HG03196 (cell line): ENCODE measurements around the gene COL1A2.

ENCODE experiments used
- ATAC-seq: cut with Tn5 transposase; IDR thresholded peaks from one replicate; pipeline ENCODE4 v1.9.1; 2021; ENCODE audit not compliant: unreplicated experiment

Gene COL1A2

DNA sequence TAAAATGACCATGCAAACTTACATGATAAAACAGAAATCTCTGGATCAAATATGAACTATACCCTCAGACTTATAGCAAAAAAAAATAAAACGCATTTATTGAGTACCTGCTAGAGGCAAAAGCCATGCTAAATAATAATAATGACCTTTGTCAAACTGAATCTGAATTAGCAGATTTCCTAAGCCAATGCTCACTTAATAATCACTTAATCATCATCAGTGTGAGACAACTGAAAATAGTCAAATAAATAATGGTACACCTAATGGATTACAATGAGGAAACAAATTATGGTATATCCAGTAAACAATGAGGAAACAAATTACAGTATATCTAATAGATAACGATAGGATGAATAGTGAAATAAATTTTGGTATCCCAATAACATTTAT is 37.6 kb downstream of the COL1A2 start:
- ATAC-seq: no peak

DNA sequence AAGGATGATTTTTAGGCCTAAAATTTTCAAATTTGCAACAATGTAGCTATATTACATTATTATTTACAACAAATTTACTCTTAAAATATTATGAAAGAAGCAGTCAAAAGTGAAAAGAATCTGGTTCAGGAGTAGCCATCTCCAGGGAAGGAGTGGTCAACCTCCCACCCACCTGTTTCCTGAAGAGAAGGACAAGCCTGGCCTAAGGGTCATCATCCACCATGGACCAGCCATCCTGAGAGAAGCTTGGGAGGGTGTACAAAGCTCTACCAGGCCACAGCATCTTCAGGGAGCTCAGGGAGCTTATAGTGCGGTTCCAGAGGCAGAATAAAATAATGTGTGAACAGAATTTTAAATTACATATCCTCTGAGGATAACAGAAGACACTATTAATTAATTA is 38.1 kb downstream of the COL1A2 start:
- no peak for ATAC-seq

DNA sequence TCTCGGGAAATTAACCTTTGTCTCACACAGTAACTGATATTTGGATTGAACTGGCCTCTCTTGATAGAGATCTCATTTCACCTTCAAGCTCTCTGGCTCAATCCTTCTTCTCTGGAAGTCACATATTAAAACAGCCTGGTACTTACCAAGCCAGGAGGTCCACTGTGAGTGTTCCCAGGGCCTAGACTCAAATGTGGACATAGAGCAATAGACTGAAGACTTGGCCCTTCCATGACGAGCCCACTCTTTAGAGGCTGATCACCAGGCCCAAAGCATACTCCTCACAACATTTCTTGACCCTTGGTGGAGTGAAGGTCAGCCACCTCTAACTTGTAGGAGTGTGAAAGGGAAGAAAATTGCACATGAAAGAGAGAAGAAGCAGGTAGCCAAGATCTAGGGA is 38.5 kb downstream of the COL1A2 start:
- ATAC-seq: no peak

DNA sequence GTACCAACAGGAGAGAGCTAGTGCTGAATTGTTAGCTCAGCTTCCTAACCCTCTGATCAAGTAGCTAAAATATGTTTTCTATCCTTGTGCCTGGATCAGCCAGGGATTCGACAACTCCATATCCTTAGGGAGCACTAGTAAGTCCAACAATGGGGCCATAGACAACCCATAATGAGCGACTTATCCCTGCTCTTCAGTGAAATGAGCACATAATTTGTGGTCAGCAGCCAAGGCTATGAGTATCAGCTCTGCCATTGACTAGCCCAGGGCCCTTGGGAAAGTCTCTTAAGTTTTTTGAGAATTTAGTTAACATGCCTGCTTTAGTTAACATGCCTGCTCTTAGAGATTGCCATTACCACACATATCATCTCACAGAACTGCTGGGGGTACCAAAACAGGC is 39.3 kb downstream of the COL1A2 start:
- no peak for ATAC-seq

DNA sequence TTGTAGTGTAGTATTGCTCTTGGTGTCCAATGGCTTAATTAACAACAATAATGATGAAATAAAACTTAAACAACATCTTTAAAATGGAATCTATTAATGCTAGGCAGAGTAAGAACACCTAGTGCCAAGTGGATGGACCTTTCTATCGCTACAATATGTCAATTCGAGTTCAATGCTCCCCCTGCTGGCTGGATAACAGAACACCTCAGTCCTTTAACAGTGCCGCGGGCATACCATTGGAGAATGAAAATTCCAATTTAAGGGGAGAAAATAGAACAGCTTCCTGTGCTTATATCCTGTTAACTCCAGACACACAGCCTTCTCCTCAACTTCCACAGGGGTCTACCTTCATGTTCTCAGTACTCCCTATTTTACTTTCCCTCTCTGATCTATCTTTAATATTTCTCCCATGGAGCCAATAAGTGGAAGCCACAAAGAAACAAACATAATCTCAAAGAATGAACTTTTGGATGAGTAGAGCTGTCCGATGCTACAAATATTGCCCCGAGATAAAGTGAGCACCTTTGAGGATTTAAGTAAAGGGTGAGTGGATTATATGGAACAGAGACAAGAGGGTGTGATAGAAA is 41.4 kb downstream of the COL1A2 start:
- peak; percentile 82 for ATAC-seq

DNA sequence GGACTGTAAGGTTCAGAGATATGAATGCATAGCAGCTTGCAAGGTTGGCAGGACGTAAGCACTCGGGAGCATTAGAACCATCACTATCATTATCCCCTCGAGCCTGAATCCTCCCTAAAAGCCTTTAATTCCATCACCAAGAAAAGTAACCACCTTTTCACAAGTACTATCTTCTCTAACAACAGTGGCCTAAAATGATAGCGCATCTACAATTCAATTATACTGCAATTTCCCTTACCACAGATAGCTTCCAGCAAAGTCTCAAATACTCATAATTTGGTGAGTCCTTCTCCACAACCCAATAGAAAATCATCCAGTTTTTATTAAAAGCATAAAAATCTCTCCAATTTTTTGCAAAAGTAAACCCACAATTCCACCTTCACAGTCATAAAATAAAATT is 42.0 kb downstream of the COL1A2 start:
- no peak for ATAC-seq

DNA sequence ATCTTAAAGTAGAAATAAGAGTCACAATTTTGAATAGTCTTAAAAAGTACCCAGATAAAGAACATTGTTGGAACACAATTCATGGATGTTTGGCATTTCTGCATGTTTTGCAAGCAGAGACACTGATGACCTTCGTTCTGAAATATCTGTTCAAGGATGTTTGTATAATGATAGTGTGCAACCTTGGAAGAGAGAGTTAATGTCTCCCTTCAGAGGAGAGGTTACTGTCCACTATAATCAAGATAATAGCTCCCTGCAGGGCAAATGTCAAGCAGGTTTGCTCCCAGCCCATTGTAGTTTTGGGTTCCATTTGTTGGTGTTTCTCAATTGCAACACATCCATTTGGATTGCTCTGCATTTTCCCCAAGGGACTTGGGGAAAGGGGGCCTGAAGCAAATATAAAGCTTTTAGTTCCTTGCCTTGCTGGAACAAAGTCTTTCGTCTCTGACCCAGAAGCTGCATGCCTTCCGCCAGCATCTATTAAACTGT is 45.2 kb downstream of the COL1A2 start:
- ATAC-seq: no peak

DNA sequence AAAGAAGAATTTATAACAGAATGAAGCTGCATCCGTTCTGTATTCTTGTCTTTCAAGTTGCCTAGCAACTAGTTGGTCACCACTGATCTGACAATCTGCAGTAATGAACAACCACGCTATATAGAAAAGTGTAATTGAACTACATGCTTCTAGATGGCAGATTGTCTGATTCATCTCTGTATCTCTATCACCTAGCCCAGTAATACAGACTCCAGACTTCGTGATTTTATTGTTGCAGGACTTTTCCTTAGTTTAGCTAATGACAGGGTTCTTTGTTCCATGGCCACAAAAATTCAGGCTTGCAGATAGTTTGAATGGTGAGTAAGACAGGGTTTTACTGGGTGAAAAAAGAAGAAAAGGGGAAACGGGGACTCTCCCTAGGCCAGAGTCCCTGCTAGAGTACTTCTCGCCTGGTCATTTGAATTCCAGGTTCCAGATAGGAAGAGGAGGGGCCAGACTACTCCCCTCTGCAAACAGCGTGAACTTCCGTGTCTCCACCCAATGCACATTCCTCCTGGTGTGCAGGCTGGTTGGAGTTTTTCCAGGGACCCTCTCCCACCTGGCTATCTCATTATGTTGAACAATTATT is 45.9 kb downstream of the COL1A2 start:
- ATAC-seq: no peak

DNA sequence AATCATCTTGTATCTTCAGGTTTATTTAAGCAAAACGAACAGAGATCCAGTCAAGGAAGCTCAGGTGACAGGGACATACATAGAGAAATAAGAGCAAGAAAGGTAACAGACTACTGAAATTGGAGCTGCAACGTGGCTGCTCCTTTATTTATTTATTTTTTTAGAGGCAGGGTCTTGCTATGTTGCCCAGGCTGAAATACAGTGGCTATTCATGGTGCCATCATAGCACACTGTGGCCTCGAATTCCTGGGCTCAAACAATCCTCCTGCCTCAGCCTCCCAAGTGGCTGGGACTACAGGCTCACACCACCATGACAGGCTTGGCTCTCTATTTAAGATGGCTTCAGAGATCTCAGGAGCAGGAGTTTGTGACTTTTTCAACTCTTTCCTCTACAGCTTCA is 46.4 kb downstream of the COL1A2 start:
- ATAC-seq: no peak

DNA sequence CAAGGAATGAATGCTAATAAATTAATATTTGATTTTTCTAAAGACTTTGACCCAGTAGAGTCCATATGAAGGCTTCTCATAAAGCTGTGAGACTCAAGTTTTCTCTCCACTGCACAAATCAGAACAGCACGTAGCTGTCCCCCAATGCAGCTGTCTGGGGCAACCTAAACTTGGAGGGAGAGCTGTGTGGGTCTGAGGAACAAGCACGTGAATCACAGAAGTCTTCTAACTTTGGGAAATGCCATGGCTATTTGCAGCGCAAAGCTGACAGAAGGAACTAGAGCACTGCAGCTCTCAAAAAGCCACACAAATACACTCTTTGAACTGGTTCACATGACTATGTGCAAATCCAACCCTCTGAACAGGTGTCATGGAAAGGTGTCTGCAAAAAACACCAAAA is 47.9 kb downstream of the COL1A2 start:
- ATAC-seq: no peak

DNA sequence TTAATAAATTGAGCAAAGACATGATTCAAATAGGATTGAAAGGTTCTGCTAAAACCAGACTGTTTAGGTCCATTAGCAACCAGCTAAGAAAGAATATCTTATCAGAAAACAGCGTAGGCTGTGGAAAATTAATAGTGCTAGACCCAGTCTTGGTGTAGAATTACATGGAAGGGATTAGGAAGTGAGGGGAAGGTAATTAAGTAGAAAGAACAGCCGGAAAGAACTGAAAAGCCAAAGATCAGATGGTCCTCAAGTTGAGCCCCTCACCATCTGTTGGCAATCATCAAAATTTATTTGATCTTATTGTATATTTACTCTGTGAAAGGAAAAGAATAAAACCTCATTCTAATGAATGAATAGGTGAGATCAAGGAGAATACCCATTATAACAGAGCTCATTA is 50.1 kb downstream of the COL1A2 start:
- ATAC-seq: no peak

DNA sequence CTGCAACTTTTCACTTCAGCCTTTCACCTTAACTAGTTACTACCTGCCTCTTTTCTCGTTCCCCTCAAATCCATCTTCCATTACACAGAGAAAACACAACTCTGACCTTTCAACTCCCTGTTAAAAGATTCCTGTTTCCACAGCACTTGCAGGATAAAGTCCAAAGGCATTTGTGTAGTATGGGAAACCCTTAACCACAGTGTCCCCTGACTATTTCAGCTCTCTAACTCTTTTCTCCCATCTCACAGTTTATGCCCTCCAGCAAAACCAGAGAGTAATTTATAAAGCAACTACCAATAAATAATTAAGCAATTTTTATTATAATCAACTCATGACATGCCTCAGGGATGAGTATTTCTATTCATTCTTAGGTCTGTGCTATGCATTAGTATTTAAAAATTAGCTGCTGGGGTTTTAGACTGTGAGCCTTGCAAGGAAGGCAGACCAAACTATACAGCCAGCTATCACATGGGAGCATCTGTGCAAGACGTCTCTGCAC is 51.0 kb downstream of the COL1A2 start:
- ATAC-seq: no peak

DNA sequence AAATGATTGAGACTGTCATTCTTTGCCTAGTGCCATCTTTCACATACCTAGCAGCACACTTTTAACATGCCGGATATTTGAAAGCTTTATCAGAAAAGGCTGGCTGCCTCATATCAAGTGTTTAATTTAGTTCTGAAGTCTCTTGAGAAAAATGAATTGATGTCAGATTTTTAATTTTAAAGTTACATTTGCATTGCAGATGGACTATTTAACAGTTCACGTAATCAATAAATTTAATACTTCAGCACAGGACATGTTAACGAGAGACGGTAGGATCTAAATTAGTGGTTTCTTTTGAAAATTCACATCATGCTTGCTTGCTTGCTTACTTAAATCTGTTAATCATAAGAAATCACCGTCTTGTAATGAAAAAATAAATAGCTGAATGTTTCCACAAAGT is 51.6 kb downstream of the COL1A2 start:
- no peak for ATAC-seq

DNA sequence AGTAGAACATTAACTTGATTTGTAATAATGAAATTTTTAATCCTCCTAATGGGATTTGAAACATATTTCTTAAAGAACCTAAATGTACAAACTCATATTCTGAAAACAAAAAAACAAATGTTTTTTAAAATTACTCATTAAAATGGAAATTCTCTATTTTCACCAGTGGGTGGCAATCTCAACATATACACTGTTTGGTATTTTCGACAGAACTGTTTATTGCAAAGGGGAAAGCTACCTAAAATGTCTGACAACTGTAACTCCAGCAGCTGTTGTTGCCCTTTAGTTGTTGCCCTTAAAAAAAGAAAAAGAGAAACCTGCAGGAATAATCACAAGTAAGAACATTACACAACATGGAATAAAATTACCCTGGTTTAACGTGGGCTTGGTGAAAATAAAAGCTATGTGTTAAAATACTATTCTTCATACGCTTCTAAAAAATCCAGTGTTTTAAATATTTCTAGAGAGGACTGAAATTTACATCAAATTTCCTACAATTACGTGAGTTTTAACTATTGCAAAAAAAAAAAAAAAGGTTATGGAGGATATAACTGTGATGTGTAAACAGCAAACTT is 54.5 kb downstream of the COL1A2 start:
- ATAC-seq: no peak

DNA sequence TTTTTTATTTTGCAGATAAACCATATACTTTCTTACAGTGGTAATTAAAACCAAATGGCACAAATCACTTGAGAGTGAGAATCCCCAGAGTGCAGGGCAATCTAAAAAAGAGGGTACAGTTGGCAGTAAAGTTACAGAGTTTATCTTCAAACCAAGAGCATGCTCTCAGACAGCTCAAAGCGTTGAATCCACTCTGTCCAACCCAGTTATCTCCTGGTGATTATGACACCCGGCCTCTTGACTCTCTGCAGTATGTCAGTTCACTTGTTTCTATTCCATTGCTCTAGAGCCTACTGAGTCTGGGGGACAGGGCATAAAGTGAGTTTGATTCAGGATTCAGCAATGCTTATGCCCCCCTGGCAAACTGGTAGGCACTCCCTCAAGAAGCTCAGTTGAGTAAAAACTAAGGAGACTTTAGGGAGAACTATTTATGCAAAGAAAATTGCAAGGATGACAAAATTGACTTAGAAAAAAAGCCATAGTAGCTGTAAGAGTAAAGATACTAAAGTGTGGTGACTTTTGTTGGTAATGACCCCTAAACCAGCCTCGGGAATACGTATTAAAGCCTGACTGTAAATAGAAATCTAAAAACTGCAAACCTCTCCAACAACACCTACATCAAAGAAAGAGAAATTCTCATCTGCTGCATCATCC is 55.5 kb downstream of the COL1A2 start:
- ATAC-seq: no peak

DNA sequence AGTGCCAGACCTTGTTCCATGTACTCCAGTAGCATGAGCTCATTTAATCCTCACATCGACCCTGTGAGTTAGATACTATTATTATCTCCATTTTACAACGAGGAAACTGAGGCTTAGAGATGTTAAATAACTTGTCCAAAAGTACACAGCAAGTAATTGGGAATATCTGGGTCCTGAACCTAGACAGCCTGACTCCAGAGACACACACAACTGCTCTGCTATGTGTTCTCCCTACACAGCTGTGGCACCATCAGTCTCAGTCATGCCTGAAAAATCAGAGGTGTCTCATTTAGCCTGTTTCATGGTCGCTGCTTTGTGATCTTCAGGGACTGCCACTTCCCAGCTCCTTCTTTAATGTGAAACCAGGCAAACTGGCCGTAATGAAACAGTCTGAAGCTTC is 56.5 kb downstream of the COL1A2 start:
- no peak for ATAC-seq

DNA sequence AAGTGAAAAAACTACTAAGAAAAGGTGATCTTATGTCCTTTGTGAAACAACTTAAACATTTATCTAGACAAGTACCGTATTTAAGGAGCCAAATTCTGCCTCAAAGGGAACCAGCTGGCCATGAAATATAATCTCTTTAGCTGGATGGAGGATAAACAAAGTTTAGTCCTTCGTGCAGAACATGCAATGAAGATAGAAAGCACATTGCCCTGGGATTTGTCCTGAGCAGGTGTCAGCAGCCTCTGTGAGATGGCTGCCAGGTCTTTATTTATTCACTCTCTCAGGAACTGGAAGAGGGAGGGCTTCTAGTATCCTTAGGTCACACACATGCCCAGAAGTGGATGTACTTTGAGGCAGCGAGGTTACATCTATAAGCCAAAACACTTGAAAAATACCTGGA is 57.5 kb downstream of the COL1A2 start:
- no peak for ATAC-seq

DNA sequence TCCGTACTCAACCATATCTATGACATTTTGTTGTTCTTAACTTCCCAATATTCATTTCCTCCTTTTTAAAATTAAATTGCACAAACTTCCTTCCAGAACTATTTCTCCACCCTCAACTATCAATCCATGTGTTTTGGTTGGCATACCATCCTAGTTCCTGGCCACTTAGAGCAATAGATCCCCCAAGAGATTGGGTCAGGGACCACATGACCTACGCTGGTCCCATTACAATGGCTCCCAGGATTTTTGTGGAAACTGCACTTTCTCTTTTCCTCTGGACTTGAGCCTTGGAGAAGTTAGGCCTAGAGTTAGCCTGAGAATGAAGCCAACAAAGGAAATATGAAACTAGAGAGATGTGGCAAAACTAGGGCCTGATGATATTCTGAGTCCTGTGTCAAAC is 59.2 kb downstream of the COL1A2 start:
- no peak for ATAC-seq

DNA sequence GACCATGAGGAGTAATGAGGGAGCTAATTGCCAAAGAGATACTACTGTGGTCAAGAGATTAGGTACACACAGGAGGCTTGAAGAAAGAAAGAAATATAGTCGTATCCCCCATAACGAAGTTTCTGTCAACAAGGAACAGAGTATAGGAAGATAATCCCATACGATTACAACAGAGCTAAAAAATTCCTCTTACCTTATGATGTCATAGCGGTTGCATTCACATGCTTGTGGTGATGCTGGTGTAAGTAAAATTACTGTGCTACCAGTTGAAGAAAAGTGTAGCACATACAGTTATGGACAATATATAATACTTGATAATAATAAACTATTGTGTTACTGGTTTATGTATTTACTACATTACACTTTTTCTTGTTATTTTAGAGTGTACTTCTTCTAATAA is 63.3 kb downstream of the COL1A2 start:
- no peak for ATAC-seq

DNA sequence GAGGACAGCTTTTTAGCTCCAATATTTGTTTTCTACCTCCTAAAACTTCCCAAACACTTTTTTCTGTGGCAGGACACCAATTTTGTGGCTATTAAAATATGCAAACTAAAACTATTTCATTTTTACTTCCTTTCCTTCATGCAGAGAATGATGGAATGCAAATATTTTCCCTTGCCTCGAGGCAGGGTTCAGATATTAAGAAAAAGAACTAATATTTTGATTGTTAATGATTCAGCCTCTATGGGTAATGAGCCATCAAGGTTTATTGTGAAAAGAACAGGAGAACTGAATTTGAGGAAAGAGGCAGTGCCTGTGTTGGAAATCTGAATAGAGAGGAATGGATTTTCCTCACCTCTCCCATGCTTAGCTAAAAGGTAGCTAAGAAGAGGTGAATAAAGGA is 71.8 kb downstream of the COL1A2 start:
- no peak for ATAC-seq

DNA sequence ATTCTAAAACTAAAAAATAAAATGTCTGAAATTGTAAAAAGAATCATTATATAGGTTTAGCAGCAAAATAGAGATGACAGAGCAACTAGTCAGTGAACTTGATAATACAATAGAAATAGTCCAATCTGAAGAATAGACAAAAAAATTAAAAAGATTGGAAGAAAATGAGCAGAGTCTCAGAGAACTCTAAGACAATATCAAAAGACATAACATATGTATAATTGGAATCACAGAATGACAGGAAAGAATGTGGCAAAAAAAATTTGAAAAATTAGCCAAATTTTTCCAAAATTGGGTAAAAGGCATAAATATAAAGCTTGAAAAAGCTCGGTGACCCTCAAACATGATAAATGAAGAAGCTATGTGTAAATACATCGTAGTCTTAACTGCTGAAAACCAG is 76.9 kb downstream of the COL1A2 start:
- ATAC-seq: no peak

DNA sequence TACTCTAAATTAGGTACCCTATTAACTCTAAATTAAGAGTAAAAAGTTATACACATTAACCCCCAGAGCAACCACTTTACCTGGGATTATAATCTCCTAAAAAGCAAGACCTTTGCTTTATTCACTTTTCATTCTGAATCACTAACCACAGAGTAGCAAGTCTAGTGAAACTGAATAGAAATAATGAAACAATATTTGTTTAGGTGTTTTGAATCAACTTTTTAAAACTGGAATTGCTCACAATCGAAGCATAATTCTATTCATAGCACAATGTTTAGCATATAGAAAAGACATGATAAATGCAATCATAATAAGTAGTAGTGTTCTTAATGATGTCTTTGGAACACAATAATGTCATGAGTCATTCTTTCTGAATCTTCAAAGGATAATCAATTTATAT is 77.9 kb downstream of the COL1A2 start:
- no peak for ATAC-seq
